Left lobe of liver (tissue), 2 donors: ENCODE results near the gene SLC45A1. TPM values are rescaled to one million over a fixed set of nuclear protein-coding genes. Genes with fewer than 3 reads are reported as not detected.
A peak's percentile ranks its signal among the peaks of the same experiment; 100 is the strongest.

ENCODE experiments used
- ATAC-seq: fragments of 200-7000 bp; cut with Tn5 transposase; one replicate; pipeline ENCODE4 v1.9.1; 2020; ENCODE audit warnings: mild to moderate bottlenecking, moderate library complexity
- DNase-seq: peaks from one replicate; pipeline ENCODE4 v3.0.0-alpha.2; 2020; ENCODE audit warnings: low spot score
- total RNA-seq: library from RNA; stranded (reverse); gene quantifications from one replicate; pipeline ENCODE4 v1.2.1, GENCODE V29; 2021
- donor health status: DM: no; HTN: no; CAD: no; lungs with moderate emphysema.
- donor health status: DM: no; HTN: yes; CAD: no.

Gene SLC45A1
- total RNA-seq, 1 donor from 2014 or later, result 0.20 TPM

GRCh38 chr1:8351693-8352470 lies 34.0 kb downstream of the SLC45A1 start:
- DNase-seq (no peak), ATAC-seq (peak; percentile 44)

GRCh38 chr1:8352471-8352845 lies 34.5 kb downstream of the SLC45A1 start:
- ATAC-seq (no peak), DNase-seq (no peak)

GRCh38 chr1:8352886-8353785 lies 35.2 kb downstream of the SLC45A1 start:
- DNase-seq, result no peak
- no peak for ATAC-seq

- DNase-seq (no peak), ATAC-seq (no peak)
Observed at GRCh38 chr1:8354038-8354437, 36.1 kb downstream of the SLC45A1 start.

GRCh38 chr1:8355439-8356255 lies 37.7 kb downstream of the SLC45A1 start:
- ATAC-seq (peak; percentile 41), DNase-seq (no peak)

GRCh38 chr1:8356256-8357209 lies 38.6 kb downstream of the SLC45A1 start:
- ATAC-seq (no peak), DNase-seq (no peak)

- no peak for DNase-seq
- ATAC-seq, result no peak
Observed at GRCh38 chr1:8357329-8358101, 39.6 kb downstream of the SLC45A1 start.

GRCh38 chr1:8358241-8358896 lies 40.5 kb downstream of the SLC45A1 start:
- ATAC-seq, result no peak
- no peak for DNase-seq

GRCh38 chr1:8358897-8359616 lies 41.1 kb downstream of the SLC45A1 start:
- DNase-seq (no peak), ATAC-seq (no peak)

GRCh38 chr1:8359617-8360481 lies 41.9 kb downstream of the SLC45A1 start:
- no peak for ATAC-seq
- DNase-seq, result no peak

- no peak for DNase-seq
Observed at GRCh38 chr1:8360493-8361197, 42.7 kb downstream of the SLC45A1 start.

GRCh38 chr1:8361198-8361849 lies 43.4 kb downstream of the SLC45A1 start:
- ATAC-seq, result peak; percentile 55
- no peak for DNase-seq

More at GRCh38 chr1:8360493-8361197, 42.7 kb downstream of the SLC45A1 start:
- ATAC-seq, result no peak

- DNase-seq (no peak), ATAC-seq (no peak)
Observed at GRCh38 chr1:8362701-8363101, 44.8 kb downstream of the SLC45A1 start.

GRCh38 chr1:8363186-8363766 lies 45.4 kb downstream of the SLC45A1 start:
- ATAC-seq, result no peak
- DNase-seq, result no peak

- ATAC-seq (no peak), DNase-seq (no peak)
Observed at GRCh38 chr1:8363767-8364301, 45.9 kb downstream of the SLC45A1 start.
